GM19025 (cell line): ENCODE measurements around the gene MYOF.

Experiments used
- ATAC-seq: cut with Tn5 transposase; IDR thresholded peaks from one replicate; pipeline ENCODE4 v1.9.1; 2021; ENCODE audit warnings: mild to moderate bottlenecking, low read depth, moderate library complexity; ENCODE audit not compliant: unreplicated experiment

Gene MYOF

GRCh38 chr10:93482145-93482834, at the start of gene MYOF:
Gene MYOF (minus strand): TSS chr10:93482334. CDS start chr10:93482194, 140 bp downstream.
- ATAC-seq: no peak

- ATAC-seq: no peak
Observed at GRCh38 chr10:93518531-93518930, 36.4 kb upstream of the MYOF start.

GRCh38 chr10:93516006-93516380, 33.9 kb upstream of the MYOF start:
- ATAC-seq: no peak

GRCh38 chr10:93515071-93516005, 33.2 kb upstream of the MYOF start:
- ATAC-seq: no peak

GRCh38 chr10:93514521-93514920, 32.4 kb upstream of the MYOF start:
- no peak for ATAC-seq

- ATAC-seq: no peak
Observed at GRCh38 chr10:93513091-93513490, 31.0 kb upstream of the MYOF start.

GRCh38 chr10:93512565-93512964, 30.4 kb upstream of the MYOF start:
- no peak for ATAC-seq

- no peak for ATAC-seq
Observed at GRCh38 chr10:93509816-93510215, 27.7 kb upstream of the MYOF start.

GRCh38 chr10:93505075-93505474, 22.9 kb upstream of the MYOF start:
- no peak for ATAC-seq

GRCh38 chr10:93503075-93503474, 20.9 kb upstream of the MYOF start:
- peak; percentile 73 for ATAC-seq

GRCh38 chr10:93501650-93502049, 19.5 kb upstream of the MYOF start:
- no peak for ATAC-seq

GRCh38 chr10:93498166-93498565, 16.0 kb upstream of the MYOF start:
- no peak for ATAC-seq

- peak; percentile 100 for ATAC-seq
Observed at GRCh38 chr10:93496322-93497041, 14.3 kb upstream of the MYOF start, which contains the start of gene CEP55. Gene CEP55 (plus strand): TSS chr10:93496612. CDS start chr10:93500052, 3,440 bp downstream.

- peak; percentile 12 for ATAC-seq
Observed at GRCh38 chr10:93495654-93496321, 13.7 kb upstream of the MYOF start.

GRCh38 chr10:93494494-93494893, 12.4 kb upstream of the MYOF start:
- no peak for ATAC-seq

- no peak for ATAC-seq
Observed at GRCh38 chr10:93493162-93493561, 11.0 kb upstream of the MYOF start.

- ATAC-seq: no peak
Observed at GRCh38 chr10:93491602-93492121, 9.5 kb upstream of the MYOF start.

- ATAC-seq: no peak
Observed at GRCh38 chr10:93488956-93489528, 6.9 kb upstream of the MYOF start.

GRCh38 chr10:93485690-93486089, 3.6 kb upstream of the MYOF start:
- no peak for ATAC-seq

- no peak for ATAC-seq
Observed at GRCh38 chr10:93481637-93482144, 443 bp downstream of the MYOF start.
